GM19452 (cell line): ENCODE results near the gene CNTROB.
"Not testable (repeated sequence)": the region's sequence is repeated elsewhere in the genome, so short reads cannot be mapped to it uniquely, and the experiment has no call there.

Experiments used
- ATAC-seq: cut with Tn5 transposase; IDR thresholded peaks from one replicate; pipeline ENCODE4 v1.9.1; 2021; ENCODE audit not compliant: unreplicated experiment

The CNTROB gene

GRCh38 chr17:7944326-7944725 is 12.3 kb downstream of the CNTROB start:
- ATAC-seq = no peak

DNA sequence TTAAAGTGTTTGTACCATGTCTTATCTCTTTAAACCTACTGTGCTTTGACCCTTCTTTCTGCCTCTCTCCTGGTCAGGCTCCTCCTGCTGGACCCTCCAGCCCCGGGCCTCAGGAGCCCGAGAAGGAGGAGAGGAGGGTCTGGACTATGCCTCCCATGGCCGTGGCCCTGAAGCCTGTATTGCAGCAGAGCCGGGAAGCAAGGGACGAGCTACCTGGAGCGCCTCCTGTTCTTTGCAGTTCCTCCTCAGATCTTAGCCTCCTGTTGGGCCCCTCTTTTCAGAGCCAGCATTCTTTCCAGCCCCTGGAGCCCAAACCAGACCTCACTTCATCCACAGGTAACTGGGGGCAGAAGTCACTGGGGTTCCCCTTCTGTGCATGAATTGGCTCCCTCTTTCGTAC is 13.6 kb downstream of the CNTROB start:
- no peak for ATAC-seq

DNA sequence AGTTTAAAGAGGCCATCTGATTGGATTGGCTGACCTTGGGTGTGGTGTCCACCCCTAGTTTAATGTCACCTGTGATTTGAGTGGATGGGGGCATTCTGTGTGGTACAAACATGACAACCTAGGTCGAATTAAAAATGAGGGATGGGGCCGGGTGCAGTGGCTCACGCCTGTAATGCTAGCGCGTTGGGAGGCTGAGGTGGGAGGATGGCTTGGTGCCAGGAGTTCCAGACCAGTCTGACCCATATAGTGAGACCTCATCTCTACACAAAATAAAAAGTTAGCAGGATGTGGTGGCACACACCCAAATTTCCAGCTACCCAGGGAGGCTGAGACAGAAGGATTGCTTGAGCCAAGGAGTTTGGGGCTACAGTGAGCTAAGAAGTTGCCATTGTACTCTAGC is 14.4 kb downstream of the CNTROB start:
- ATAC-seq = no peak

DNA sequence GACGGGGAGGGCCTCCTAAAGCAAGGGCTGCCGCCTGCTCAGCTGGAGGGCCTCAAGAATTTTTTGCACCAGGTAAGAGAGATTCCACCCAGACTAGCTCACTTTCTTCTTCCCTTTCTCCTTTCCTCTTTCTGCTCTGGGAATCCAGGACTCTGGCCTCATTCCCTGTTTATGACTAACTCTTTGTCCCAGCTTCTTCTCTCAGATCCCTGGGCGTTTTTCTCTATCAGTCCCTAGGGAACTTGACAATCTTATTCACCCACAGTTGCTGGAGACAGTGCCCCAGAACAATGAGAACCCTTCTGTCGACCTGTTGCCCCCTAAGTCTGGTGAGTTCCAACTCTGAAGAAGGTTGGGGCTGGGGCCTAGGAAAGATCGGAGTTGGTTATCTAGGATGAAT is 15.6 kb downstream of the CNTROB start:
- ATAC-seq = no peak

GRCh38 chr17:7950578-7950977 is 18.6 kb downstream of the CNTROB start:
- no peak for ATAC-seq

GRCh38 chr17:7951143-7951792 is 19.3 kb downstream of the CNTROB start:
- peak; percentile 72 for ATAC-seq

DNA sequence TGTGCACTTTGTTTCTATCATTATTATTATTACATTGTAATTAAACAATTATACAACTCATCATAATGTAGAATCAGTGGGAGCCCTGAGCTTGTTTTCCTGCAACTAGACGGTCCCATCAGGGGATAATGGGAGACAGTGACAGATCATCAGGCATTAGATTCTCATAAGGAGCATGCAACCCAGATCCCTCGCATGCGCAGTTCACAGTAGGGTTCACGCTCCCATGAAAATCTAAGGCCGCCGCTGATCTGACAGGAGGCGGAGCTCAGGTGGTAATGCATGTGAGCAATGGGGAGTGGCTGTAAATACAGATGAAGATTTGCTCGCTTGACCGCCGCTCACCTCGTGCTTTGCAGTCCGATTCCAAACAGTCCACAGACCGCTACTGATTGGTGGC is 21.3 kb downstream of the CNTROB start:
- ATAC-seq = not testable (repeated sequence)

DNA sequence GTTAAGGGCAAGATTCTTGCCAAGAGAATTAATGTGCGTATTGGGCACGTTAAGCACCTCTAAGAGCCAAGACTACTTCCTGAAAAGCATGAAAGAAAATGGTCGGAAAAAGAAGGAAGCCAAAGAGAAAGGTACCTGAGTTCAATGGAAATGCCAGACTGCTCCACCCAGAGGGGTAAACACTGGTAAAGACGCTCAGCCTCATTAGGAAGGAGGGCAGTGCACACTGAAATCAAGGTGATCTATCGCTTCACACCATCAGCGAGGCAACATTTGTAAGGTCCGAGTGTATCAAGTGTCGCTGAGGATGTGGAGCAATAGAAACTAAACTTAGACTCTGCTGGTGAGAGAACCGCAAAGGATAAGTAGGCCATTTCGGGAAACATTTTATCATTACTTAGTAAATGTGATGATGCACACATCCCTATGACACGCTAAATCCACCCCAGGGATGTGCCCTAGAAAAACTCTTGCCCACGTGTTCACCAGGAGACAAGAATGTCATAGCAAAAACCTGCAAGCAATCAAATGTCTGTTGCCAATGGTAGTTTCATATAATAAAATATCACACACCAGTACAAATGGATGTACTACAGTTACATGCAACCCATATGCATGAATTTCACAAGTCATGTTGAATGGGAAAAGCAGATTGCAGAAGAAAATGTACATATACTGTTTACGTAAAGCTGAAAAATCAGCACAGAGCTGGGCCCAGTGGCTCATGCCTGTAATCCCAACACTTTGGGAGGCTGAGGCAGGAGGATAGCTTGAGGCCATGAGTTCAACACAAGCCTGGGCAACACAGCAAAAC is 23.6 kb downstream of the CNTROB start:
- ATAC-seq = no peak

- ATAC-seq = no peak
Observed at GRCh38 chr17:7956228-7956965, 24.4 kb downstream of the CNTROB start.

- ATAC-seq = no peak
Observed at GRCh38 chr17:7959503-7960253, 27.7 kb downstream of the CNTROB start.

DNA sequence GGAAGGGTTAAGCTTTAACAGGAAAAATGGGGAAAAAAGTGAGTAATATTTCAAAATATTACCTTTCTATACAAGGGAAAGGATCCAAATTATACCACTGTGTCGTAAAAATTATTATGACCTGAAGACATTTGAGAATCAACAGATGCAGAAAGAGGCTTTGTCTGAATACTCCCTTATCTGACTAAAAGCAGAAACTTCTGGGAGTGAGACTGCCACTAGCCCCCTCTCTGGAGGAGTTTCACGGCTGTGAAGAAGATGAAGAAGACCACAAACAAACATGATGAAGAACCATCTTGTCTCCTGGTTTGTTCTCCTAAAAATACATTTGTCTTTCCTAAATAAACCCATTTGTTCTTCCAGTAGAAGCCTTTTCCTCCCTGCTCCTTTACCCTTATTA is 29.4 kb downstream of the CNTROB start:
- no peak for ATAC-seq

DNA sequence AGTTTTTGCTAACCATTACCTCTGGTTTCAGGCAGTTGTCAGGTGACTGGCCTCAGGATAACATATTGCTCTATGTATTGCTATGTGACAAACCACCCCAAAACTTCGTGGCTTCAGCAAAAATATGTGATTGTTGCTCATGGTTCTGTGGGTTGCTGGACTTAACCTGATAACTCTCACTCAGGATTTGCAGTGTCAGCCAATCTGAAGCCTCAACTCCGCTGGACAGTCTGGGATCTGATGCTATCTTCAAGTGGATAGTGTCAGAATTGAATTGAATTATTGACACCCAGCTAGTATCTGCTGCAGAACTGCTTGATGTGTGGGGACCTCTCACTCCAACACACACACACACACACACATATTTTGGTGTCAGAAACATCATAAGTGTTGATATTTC is 35.7 kb downstream of the CNTROB start:
- no peak for ATAC-seq

DNA sequence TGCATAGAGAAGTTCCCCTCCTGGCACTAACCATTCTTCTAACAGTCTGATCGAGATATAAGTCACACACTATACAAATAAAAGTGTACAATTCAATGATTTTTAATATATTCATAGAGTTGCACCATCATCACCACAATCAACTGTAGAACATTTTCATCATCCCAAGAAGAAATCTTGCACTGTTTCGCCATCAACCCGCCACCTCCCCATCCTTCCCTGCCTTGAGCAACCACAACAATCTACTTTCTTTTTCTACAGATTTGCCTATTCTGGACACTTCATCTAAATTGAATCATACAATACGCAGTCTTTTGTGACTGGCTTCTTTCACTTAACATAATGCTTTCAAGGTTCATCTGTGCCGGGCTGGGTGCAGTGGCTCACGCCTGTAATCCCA is 37.4 kb downstream of the CNTROB start:
- no peak for ATAC-seq

GRCh38 chr17:7971651-7972050 is 39.6 kb downstream of the CNTROB start:
- ATAC-seq = no peak

DNA sequence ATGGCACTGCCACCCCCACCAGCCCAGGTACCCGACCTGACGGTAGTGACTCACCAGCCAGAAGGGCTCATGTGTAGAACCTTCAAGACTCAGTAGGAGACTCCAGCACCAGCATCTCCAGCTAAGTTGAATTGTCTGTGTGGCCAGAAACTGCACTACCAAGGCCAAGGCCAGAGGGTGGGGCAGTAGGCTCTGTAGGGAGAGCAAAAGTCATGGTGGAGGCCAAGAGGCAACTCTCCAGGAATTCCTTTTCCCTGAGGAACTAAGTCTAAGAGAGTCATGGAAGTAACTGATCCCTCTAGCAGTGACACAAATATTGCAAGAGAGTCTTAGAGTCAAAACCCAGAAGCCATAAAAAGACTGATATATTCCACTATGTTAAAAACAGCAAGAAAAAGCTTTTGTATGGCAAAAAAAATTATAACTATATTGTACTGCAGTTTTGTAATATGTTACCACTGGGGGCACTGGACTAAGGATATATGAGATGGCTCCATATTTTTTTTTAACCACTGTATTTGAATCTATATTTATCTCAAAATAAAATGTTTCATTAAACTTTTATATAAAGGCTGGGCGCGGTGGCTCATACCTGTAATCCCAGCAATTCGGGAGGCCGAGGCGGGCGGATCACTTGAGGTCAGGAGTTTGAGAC is 40.3 kb downstream of the CNTROB start:
- ATAC-seq = no peak

DNA sequence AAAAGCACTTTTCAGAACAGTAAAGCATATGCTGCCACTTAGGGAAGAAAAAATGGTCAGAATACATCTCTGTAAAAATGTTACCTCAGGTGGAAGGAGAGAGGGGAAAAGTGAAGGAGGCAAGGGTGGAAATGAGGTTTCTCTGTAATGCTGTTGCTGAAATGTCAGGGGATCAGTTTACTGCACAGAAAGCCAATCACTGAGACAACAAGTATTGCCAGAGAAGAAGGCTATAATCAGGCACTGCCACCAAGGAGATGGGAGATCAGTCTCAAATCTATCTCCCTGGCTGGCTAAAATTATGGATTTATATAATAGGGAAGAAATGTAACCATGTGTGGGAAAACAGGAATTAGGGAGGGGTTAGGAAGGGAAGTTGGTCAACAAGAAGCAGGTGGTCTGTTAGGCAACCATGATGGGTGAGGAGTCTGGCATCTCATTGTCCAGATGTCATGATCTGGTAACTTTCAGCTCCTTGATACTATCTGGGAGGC is 42.7 kb downstream of the CNTROB start:
- ATAC-seq = no peak

DNA sequence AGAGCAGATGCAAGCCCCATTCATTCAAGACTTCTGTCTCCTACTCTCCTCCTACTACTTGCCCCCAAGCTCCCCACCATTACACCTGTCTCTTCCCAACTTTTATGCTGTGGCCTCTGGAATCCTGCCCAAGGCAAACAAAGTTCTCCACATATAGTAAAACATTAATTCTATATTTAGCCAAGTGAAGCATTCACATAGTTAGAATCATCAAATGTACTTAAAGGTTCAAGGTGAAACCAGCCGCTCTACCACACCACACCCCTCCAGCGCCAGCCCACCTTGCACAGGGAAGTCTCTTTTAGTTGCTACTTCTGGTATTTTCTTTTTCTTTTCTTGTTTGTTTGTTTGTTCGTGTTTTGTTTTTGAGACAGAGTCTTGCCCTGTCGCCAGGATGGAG is 45.0 kb downstream of the CNTROB start:
- no peak for ATAC-seq

DNA sequence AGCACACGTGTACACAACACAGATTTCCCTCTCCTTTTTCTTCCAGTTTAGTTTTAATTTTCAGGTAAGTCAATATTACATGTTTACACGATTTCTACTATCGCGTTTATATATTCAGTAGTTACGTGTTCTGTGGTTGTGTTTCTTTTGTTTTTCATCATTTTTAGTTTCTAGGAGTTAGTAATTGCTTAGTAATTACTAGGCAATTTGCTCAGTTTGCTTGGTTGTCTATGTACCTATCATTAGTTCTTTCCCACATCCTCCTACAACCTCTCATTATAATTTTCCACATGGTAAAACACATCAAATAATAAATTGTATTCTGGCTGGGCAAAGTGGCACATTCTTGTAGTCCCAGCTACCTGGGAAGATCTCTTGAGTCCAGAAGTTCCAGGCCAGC is 45.8 kb downstream of the CNTROB start:
- no peak for ATAC-seq

DNA sequence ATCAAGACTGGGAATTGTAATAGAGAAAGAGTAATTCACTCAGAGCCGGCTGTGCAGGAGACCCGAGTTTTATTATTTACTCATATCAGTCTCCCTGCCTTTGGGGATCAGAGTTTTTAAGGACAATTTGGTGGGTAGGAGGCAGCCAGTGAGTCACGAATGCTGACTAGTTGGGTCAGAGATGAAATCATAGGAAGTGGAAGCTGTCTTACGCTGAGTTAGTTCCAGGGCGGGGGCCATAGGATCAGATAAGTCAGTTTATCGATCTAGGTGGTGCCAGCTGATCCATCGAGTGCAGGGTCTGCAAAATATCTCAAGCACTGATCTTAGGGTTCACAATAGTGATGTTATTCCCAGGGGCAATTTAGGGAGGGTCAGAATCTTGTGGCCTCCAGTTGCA is 50.2 kb downstream of the CNTROB start:
- no peak for ATAC-seq

DNA sequence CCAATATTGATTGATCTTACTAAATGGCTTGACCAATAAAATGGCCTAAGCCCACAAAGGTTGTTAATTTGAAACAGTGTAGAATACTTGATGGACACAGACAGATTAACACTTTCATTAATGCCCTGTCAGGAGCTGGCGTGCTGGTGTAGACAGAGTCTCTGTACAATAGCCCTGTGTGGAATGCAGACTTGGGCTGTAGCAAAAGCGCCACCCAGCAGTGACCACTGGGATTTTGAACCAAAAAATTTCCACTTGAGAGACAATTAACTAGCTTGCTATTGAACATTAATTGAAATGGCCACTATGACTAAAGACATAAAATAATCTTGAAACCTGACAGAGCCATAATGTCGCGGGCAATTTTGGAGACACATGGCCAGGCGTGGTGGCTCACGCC is 50.7 kb downstream of the CNTROB start:
- no peak for ATAC-seq

- ATAC-seq = no peak
Observed at GRCh38 chr17:7984904-7985303, 52.9 kb downstream of the CNTROB start.
